Neural progenitor cell (in vitro differentiated cells): ENCODE data around the gene RAB20.

Experiments
- CTCF ChIP-seq: fragments of 200-600 bp; sonication (generic); IDR thresholded peaks from 2 replicates; pipeline ENCODE4 v1.5.1; 2017; ENCODE audit warnings: antibody characterized with exemption, mild to moderate bottlenecking
- EZH2 ChIP-seq: fragments of 200-600 bp; sonication (generic); IDR thresholded peaks from 2 replicates; pipeline ENCODE4 v1.6.1; 2017; ENCODE audit warnings: antibody characterized with exemption, mild to moderate bottlenecking, moderate library complexity

GRCh38 chr13:110483386-110483968, 78.0 kb downstream of the RAB20 start:
- TF ChIP-seq CTCF (no peak), EZH2 (no peak)
